Fibroblast of mammary gland (primary cell): Measurements from ENCODE around the gene SH3BP5.

ENCODE experiments used
- DNase-seq: peaks from one replicate; pipeline ENCODE4 v3.0.0-alpha.2; 2010; ENCODE audit warnings: low read depth
- H3K4me3 ChIP-seq: 2 replicates; pipeline ENCODE4 v1.5.1; 2011; ENCODE audit warnings: low read depth, mild to moderate bottlenecking, low read length, moderate library complexity; ENCODE audit not compliant: control insufficient read depth
- CTCF ChIP-seq: conservative IDR thresholded peaks from 2 replicates; pipeline ENCODE4 v1.5.1; 2011; ENCODE audit warnings: low read depth, low read length, inconsistent platforms; ENCODE audit not compliant: control insufficient read depth, insufficient read depth

Gene SH3BP5

GRCh38 chr3:15281817-15282216 is 50.6 kb downstream of the SH3BP5 start:
- no peak for DNase-seq
- no peak for TF ChIP-seq CTCF

GRCh38 chr3:15280853-15281532 is 51.4 kb downstream of the SH3BP5 start:
- TF ChIP-seq CTCF, result no peak
- DNase-seq, result no peak

More at GRCh38 chr3:15281817-15282216, 50.6 kb downstream of the SH3BP5 start:
- H3K4me3 ChIP-seq, result no peak overlapping the region

GRCh38 chr3:15279671-15280402 is 52.5 kb downstream of the SH3BP5 start:
- DNase-seq, result no peak
- no peak for TF ChIP-seq CTCF
- H3K4me3 ChIP-seq, result no peak overlapping the region

More at GRCh38 chr3:15280853-15281532, 51.4 kb downstream of the SH3BP5 start:
- H3K4me3 ChIP-seq, result no peak overlapping the region

DNA sequence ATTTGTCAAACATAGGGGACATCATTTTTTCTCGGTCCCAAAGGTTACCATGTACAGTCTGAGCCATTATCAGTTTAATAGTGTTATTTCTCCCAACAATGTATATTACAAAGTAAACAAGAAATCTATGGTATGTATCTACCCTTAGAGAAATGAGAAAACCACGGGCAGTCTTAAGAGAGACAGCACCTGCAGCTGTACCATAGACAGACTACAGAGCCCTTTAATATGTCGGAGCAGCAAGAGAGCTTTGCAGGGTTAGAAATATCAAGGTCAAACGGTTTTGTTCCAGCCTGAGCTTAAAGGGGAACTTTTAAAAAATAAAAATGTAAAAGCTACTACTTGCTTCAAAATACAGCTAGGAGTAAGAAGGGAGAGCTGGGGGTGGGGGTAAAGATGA is 53.2 kb downstream of the SH3BP5 start:
- no peak for DNase-seq
- TF ChIP-seq CTCF, result no peak
- H3K4me3 ChIP-seq, result no peak overlapping the region

DNA sequence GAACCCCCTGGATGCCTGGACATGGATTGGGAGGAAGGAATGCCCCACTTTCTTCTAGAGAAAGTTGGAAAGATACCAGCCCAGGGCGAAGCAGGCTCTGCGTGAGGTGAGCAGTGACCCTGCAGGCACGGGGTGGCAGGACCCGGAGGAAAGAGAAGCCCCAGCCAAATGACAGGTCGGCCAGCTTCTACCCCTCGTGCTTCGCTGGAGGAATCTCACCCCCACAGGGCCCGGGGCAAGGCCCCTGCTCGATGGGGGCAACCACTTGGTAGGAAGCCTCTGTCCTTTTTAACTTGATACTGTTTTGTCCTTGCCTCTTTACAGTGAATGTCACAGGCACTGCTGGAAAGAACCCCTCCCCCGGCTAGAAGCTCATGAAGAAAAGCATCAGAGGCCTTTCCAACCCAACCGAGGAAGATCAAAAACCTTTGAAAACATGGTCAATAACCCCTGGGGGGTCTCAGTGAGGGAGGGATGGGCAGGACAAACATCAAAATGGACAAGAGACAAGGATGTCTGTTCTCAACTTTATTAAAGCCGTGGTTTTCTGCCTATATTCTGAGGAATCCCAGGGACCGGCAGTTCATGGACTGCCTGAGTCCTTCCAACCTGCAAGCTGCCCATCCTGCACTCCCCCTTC is 54.4 kb downstream of the SH3BP5 start:
- no peak for DNase-seq
- no peak overlapping the region for H3K4me3 ChIP-seq
- no peak for TF ChIP-seq CTCF

DNA sequence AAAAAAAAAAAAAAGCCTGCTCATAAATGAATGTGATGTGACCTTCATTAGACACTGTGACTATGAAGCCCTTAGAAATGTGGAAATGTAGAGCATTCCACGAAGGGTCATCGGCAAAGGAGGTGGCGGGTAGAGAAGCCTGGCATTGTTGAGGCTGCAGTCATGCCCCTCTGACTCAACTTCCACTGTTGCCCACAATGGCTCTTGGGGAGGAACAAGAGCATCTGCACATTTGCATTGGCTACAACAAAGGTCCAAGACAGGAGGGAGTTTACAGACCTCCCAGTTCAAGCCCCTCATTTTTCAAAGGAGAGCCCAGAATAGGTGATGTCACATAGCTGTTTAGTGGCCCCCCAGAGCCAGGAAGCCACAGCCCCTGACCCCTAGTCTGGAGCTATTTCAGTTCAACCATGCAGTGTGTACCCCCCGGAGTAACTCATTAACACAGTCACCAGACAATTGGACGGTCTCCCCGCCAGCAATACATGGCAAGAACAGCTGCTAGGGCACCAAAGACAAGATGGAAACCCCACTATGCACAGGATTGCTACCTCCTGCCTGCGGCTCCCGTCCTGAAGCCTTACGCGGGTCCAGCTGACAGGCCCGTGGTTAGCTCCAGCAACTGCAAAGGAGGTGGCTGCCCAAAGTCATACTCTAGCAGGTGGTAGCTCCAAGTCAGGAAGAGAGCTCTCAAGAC is 56.2 kb downstream of the SH3BP5 start:
- H3K4me3 ChIP-seq, result no peak overlapping the region
- DNase-seq, result no peak
- no peak for TF ChIP-seq CTCF
